Uterus (tissue), 4 donors: ENCODE results near the gene NADK. TPM values are rescaled to one million over a fixed set of nuclear protein-coding genes. Genes with fewer than 3 reads are reported as not detected.

Source experiments
- DNase-seq, 2 donors: peaks; one replicate each; pipeline ENCODE4 v3.0.0-alpha.2; 2019 to 2020
- H3K27ac ChIP-seq, 2 donors: fragments of 200-600 bp; sonication (generic); 1 replicate in 1 of 2; 2 replicates in 1 of 2; pipeline ENCODE4 v1.5.1; 2016 to 2018
- H3K27me3 ChIP-seq, 2 donors: fragments of 200-600 bp; sonication (generic); one replicate each; pipeline ENCODE4 v1.5.1; 2018 to 2019; ENCODE audit warnings: control low read depth in 1 of 2
- H3K36me3 ChIP-seq, 2 donors: fragments of 200-600 bp; sonication (generic); one replicate each; pipeline ENCODE4 v1.5.1; 2019; ENCODE audit warnings: control low read depth in 1 of 2
- H3K4me1 ChIP-seq, 2 donors: fragments of 200-600 bp; sonication (generic); one replicate each; pipeline ENCODE4 v1.5.1; 2018 to 2019; ENCODE audit warnings: control low read depth in 1 of 2
- H3K4me3 ChIP-seq, 2 donors: fragments of 200-600 bp; sonication (generic); 1 replicate in 1 of 2; 2 replicates in 1 of 2; pipeline ENCODE4 v1.5.1; 2018 to 2019; ENCODE audit warnings: mild to moderate bottlenecking in 1 of 2
- H3K9me3 ChIP-seq, 2 donors: fragments of 200-600 bp; sonication (generic); one replicate each; pipeline ENCODE4 v1.5.1; 2019; ENCODE audit warnings: control low read depth in 1 of 2
- CTCF ChIP-seq, 4 experiments: fragments of 200-600 bp in 2 of 4; fragments of 450-650 bp in 2 of 4; sonication (generic) in 2 of 4; IDR thresholded peaks; one replicate each; pipeline ENCODE4 v1.5.1; 2016 to 2019; ENCODE audit warnings: antibody characterized with exemption in 4 of 4, mild to moderate bottlenecking in 2 of 4, moderate library complexity in 1 of 4
- POLR2A ChIP-seq, 2 donors: fragments of 450-650 bp; IDR thresholded peaks; one replicate each; pipeline ENCODE4 v1.6.1; 2016; ENCODE audit warnings: antibody characterized with exemption in 2 of 2, mild to moderate bottlenecking in 1 of 2, moderate library complexity in 1 of 2
- intact Hi-C: fragments of 100-400 bp; cut with DNase I; formaldehyde crosslinking; loops from one replicate; pipeline ENCODE4 v1.15.1; 2023; ENCODE audit warnings: low total_unique reads
- total RNA-seq, 4 donors: library from RNA; depleted of rRNA in 3 of 4; stranded (reverse); fragments of >200 nt in 3 of 4; gene quantifications; one replicate each; pipeline versions ENCODE4 v1.1.0 to v1.2.4, GENCODE V29; 2014 to 2023
- donor health status: DM: yes; HTN: yes; CAD: no.

NADK gene
- total RNA-seq, 4 donors from 2014 or later: 40.1 to 76.9 (median 51.8) TPM

DNA sequence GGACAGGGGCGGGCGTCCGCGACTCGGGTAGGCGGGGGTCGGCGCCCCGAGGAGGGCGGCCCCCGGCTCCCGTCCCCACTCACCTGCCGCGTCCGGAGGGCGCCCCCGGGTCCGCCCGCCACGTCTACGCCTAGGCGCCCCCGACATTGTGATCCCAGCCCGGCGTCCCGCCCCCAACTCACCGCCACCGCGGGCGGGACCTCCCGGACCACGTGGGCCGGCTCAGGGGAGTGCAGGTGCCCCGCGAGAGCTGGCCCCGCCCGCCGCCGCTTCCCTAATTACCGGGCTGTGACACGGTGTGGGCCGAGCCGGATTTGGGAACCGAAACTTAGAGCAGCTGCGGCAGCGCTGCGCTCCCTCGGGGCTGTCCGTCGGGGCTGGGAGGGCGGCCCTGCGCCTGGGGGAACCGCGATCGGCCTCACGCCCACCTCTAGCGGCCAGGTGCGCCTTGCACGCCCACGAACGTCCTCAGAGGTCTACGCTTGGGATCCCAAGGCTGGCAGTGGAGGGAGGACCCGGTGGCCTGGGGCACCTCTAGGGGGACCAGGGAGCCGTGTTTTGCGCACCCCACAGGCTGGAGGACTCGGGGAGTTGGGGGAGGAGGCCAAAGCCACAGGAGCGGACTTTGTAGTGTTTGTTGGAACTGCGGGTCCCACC is 521 bp upstream of the NADK start:
- peaks cover 0 to 28% of the 10 kb centered on the region in 2 donors for H3K4me1 ChIP-seq
- peak overlapping the region in 1 of 2 donors; percentile 95 for H3K27ac ChIP-seq
- peak in 1 of 2 donors; percentile 48 for DNase-seq
- H3K27me3 ChIP-seq: no peaks in the 10 kb centered on the region
- intact Hi-C loops: no loop called here
- no peaks in the 10 kb centered on the region for H3K9me3 ChIP-seq
- peak overlapping the region; percentile 78 to 95 for H3K4me3 ChIP-seq
- H3K36me3 ChIP-seq: no peaks in the 10 kb centered on the region
- TF ChIP-seq POLR2A (IDR thresholded peaks at IDR 0.05): peak in 1 of 2 donors; percentile 25
- no peak for TF ChIP-seq CTCF (IDR thresholded peaks at IDR 0.05)

- peaks cover 0 to 24% of the 10 kb centered on the region in 2 donors for H3K4me1 ChIP-seq
Observed at GRCh38 chr1:1777583-1777899, 729 bp downstream of the NADK start.

DNA sequence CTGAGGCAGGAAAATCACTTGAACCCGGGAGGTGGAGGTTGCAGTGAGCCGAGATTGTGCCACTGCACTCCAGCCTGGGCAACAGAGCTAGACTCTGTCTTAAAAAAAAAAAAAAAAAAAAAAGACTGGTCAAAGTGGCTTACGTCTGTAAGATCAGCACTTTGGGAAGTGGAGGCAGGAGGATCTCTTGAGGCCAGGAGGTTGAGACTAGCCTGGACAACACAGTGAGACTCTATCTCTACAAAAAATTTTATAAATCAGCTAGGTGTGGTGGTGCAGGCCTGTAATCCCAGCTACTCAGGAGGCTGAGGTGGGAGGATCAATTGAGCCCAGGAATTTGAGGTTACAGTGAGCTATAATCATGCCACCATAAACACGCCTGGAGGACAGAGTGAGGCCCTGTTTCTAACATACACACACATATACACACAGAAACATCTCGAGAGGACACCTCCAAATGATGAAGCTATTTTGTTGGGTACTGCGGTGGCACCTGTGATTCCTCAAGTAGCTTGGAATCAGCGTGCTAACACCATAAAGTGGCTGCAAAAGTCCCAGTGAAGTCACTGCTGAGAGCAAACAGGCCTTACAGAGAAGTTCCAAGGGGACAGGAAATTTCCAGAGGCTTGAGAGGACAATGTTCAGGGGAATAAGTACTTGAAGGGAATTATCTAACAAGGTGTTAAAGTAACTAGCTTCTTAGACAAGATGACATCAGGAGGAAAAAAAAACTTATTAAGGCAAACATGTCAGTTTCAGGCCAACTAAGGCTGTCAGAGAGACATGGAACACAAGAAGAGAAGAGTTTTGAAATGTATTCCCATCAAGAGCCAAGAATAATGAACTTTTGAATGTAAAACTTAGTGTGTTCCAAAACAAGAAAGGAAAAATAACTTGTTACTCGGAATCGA is 1.3 kb downstream of the NADK start:
- peaks cover 0 to 19% of the 10 kb centered on the region in 2 donors for H3K4me1 ChIP-seq
- H3K4me3 ChIP-seq: peak overlapping the region; percentile 78 to 95
- intact Hi-C loops: no loop called here
- no peaks in the 10 kb centered on the region for H3K9me3 ChIP-seq
- H3K27me3 ChIP-seq: no peaks in the 10 kb centered on the region
- DNase-seq: no peak
- TF ChIP-seq CTCF (IDR thresholded peaks at IDR 0.05): no peak
- no peak for TF ChIP-seq POLR2A (IDR thresholded peaks at IDR 0.05)
- no peaks in the 10 kb centered on the region for H3K36me3 ChIP-seq
- peak overlapping the region; percentile 90 to 95 for H3K27ac ChIP-seq

More at GRCh38 chr1:1777583-1777899, 729 bp downstream of the NADK start:
- intact Hi-C loops: no loop called here
- Histone ChIP-seq H3K27me3 (no peaks in the 10 kb centered on the region), H3K4me3 (peak overlapping the region; percentile 78 to 95), H3K27ac (peak overlapping the region; percentile 90 to 95), H3K36me3 (no peaks in the 10 kb centered on the region), H3K9me3 (no peaks in the 10 kb centered on the region)
- no peak for TF ChIP-seq CTCF (IDR thresholded peaks at IDR 0.05)
- DNase-seq: peak in 1 of 2 donors; percentile 67

DNA sequence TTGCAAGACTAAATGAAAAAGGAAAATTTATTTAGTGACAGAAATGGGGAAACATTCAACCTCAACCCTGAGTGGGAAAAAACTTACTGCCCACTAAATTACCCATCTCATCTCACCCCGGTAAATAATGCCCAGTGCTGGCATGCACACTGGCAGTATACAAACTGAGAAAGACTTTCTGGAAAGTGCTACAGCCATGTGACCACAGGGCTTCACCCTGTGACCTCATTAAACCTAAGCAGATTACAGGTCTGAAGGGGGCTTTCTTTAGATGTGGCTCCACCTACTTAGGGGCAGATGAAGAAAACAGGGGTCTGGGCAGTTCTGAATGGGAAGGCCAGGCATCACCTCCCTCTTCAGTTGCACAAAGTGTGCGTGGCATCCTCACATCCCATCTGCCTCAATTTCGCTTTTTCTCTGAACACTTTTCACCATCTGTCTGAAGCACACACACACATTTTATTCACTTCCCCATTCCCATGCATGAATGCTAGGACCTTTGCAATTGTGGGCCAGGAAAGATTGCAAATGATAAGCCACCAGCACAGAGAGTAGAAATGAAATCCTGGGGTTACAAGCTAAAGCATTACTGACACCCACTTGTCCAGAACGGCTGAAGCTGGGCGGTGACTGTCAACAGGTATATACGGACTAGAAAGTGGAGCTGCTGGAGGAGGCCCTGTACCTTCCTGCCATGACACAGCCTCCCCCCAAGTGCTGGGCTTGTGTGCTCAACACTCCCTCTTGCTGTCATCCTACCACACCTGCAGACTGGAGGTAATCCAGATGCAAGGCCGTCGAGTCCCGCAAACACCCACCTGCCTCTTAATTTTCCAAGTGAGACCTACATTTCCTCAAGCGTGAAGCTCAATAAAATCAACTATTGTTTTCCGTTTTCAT is 2.7 kb downstream of the NADK start:
- TF ChIP-seq POLR2A (IDR thresholded peaks at IDR 0.05) (no peak), CTCF (IDR thresholded peaks at IDR 0.05) (no peak)
- Histone ChIP-seq H3K9me3 (no peaks in the 10 kb centered on the region), H3K4me3 (no peak overlapping the region), H3K4me1 (peaks cover 0 to 12% of the 10 kb centered on the region in 2 donors), H3K27ac (peak overlapping the region in 1 of 2 donors; percentile 95), H3K36me3 (no peaks in the 10 kb centered on the region), H3K27me3 (no peaks in the 10 kb centered on the region)
- intact Hi-C loops: no loop called here
- DNase-seq: no peak
